ENCODE measurements around the gene IGFBP1.

GRCh38 chr7:45923818-45924217, 35.5 kb downstream of the IGFBP1 start:
- TF ChIP-seq EZH2 (IDR thresholded peaks at IDR 0.05; ENCODE audit: borderline replicate concordance, insufficient read depth, low read depth, low read length, poor library complexity, severe bottlenecking) (no peak), CTCF (IDR thresholded peaks at IDR 0.05) (no peak)

All from B cell (primary cell).